GM18517 (cell line): ENCODE results near the gene DOC2B.

Source experiments
- ATAC-seq: cut with Tn5 transposase; IDR thresholded peaks from one replicate; pipeline ENCODE4 v1.9.1; 2021; ENCODE audit warnings: mild to moderate bottlenecking, moderate library complexity; ENCODE audit not compliant: unreplicated experiment

DOC2B gene

GRCh38 chr17:164303-165235 is 16.9 kb downstream of the DOC2B start:
- ATAC-seq = no peak

GRCh38 chr17:163514-164098 is 17.8 kb downstream of the DOC2B start:
- ATAC-seq = no peak

GRCh38 chr17:162689-163088 is 18.8 kb downstream of the DOC2B start:
- ATAC-seq = no peak

GRCh38 chr17:161481-161880 is 20.0 kb downstream of the DOC2B start:
- no peak for ATAC-seq

GRCh38 chr17:160336-160735 is 21.1 kb downstream of the DOC2B start:
- no peak for ATAC-seq

GRCh38 chr17:159609-160008 is 21.8 kb downstream of the DOC2B start:
- no peak for ATAC-seq

GRCh38 chr17:158379-158778 is 23.1 kb downstream of the DOC2B start:
- ATAC-seq = no peak

GRCh38 chr17:157901-158300 is 23.5 kb downstream of the DOC2B start:
- ATAC-seq = no peak

- no peak for ATAC-seq
These were observed 24.5 kb downstream of the DOC2B start for GRCh38 chr17:156946-157345.

- ATAC-seq = no peak
These were observed 25.3 kb downstream of the DOC2B start for GRCh38 chr17:156094-156621.

- no peak for ATAC-seq
These were observed 25.9 kb downstream of the DOC2B start for GRCh38 chr17:155576-155975.

- no peak for ATAC-seq
These were observed 27.6 kb downstream of the DOC2B start for GRCh38 chr17:153851-154250.

- no peak for ATAC-seq
These were observed 28.5 kb downstream of the DOC2B start for GRCh38 chr17:152860-153420.

GRCh38 chr17:151886-152859 is 29.3 kb downstream of the DOC2B start:
- ATAC-seq = no peak

GRCh38 chr17:151004-151403 is 30.4 kb downstream of the DOC2B start:
- no peak for ATAC-seq

- no peak for ATAC-seq
These were observed 31.4 kb downstream of the DOC2B start for GRCh38 chr17:149897-150584.

- no peak for ATAC-seq
These were observed 32.2 kb downstream of the DOC2B start for GRCh38 chr17:149231-149630.

GRCh38 chr17:148757-149156 is 32.7 kb downstream of the DOC2B start:
- ATAC-seq = no peak

GRCh38 chr17:147796-148740 is 33.4 kb downstream of the DOC2B start:
- ATAC-seq = no peak
